Measurements from ENCODE around the gene ADD2.

DNA sequence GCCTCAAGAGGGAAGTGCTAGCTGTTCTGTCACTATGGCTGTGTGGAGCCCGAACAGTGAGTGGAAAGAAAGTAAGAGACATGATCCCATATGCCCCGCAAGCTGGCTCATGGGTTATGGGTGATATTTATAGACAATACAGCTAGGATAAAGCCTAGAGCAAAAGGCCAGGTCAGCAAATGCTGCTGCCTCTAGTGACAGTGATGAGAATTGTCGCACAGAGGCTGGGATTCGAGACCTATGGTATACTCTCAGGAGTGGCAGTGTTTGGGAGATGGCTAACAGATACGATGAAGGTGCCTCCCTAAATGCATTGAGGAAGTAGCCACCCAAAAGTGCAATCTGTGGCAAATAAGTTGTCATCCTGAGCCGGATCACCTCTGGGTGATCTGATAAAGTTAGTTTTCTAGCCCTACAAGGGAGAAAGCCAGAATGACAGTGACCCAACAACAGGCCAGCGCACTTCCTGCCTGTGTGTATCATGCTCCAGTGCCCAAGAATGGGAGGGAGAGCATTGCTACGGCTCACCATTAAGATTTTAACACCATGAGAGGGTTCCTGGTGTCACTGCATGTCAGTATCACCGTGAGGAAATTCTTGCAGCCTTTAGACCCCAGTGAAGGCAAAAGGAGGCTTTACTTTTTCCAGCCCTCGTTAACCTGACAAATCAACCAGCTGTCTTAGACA, 122.1 kb downstream of the ADD2 start:
- no peak for TF ChIP-seq NFRKB (IDR thresholded peaks at IDR 0.05)
- TF ChIP-seq SUZ12 (IDR thresholded peaks at IDR 0.05): no peak
- no peak for TF ChIP-seq BHLHE40 (IDR thresholded peaks at IDR 0.05; ENCODE audit: borderline replicate concordance)
- no peak for TF ChIP-seq ARNT (IDR thresholded peaks at IDR 0.05)
- no peak for TF ChIP-seq SP1 (IDR thresholded peaks at IDR 0.05)
- no peak for TF ChIP-seq ZNF384 (IDR thresholded peaks at IDR 0.05)
- TF ChIP-seq TARDBP (IDR thresholded peaks at IDR 0.05): no peak
- no peak for TF ChIP-seq LEF1 (IDR thresholded peaks at IDR 0.05; ENCODE audit: borderline replicate concordance)
- no peak for TF ChIP-seq ELF4 (IDR thresholded peaks at IDR 0.05)
- no peak for TF ChIP-seq HDGF (IDR thresholded peaks at IDR 0.05; ENCODE audit: borderline replicate concordance)
- TF ChIP-seq FOXM1 (IDR thresholded peaks at IDR 0.05; ENCODE audit: borderline replicate concordance): no peak
